OCI-LY1 (cell line): ENCODE data around the gene JAG1.

Experiments used
- CTCF ChIP-seq: fragments of 200-600 bp; sonication (generic), shearing (Covaris generic); IDR thresholded peaks from 2 replicates; pipeline ENCODE4 v1.5.1; 2017; ENCODE audit warnings: mild to moderate bottlenecking, antibody characterized with exemption, low read length, moderate library complexity, mixed read lengths
- EZH2 ChIP-seq: fragments of 200-600 bp; sonication (generic), shearing (Covaris generic); IDR thresholded peaks from 2 replicates; pipeline ENCODE4 v1.8.0; 2017; ENCODE audit warnings: borderline replicate concordance, mixed run types, mild to moderate bottlenecking, antibody characterized with exemption, low read length, moderate library complexity, mixed read lengths

GRCh38 chr20:10668677-10669368 lies 5.0 kb downstream of the JAG1 start:
- TF ChIP-seq CTCF (no peak), EZH2 (no peak)
